HCT116 (cell line): ENCODE data around the gene CALML3. TPM values are rescaled to one million over a fixed set of nuclear protein-coding genes. Genes with fewer than 3 reads are reported as not detected.

Source experiments
- ATAC-seq: fragments of 200-7000 bp; cut with Tn5 transposase; 2 replicates; pipeline ENCODE4 v1.9.1; 2020; ENCODE audit warnings: mild to moderate bottlenecking, moderate library complexity
- BruUV-seq: library from RNA; stranded (reverse); fragments of 400-500 nt; replicated peaks from 2 replicates; lab custom pipeline; 2021; lab: Mats Ljungman, UMichigan
- CTCF ChIA-PET: fragments of 300-600 bp; sonication (Branson Sonifier 250); formaldehyde crosslinking; loops from one replicate; lab custom pipeline; 2021; ENCODE audit warnings: antibody characterized with exemption; lab: Charles Lee
- POLR2A ChIA-PET: fragments of 300-600, 350-600 bp; sonication (Branson Sonifier 250); formaldehyde crosslinking; loops from one replicate; lab custom pipeline; 2021; ENCODE audit warnings: antibody characterized with exemption; lab: Charles Lee
- RAD21 ChIA-PET, 2 experiments: fragments of 300-600 bp; sonication (Branson Sonifier 250); formaldehyde crosslinking; loops; one replicate each; lab custom pipeline; 2023; ENCODE audit warnings: low total read pairs in 2 of 2; ENCODE audit not compliant: uncharacterized antibody in 2 of 2, unreplicated experiment in 2 of 2, low non-redundant PET in 1 of 2; lab: Charles Lee
- DNase-seq: peaks from one replicate; pipeline ENCODE4 v3.0.0-alpha.2; 2010; ENCODE audit warnings: low read depth, low spot score
- H2AFZ ChIP-seq: fragments of 200-600 bp; shearing (Covaris generic), sonication (generic); 2 replicates; pipeline ENCODE4 v1.6.1; 2017; ENCODE audit warnings: low read depth, mixed run types, mixed read lengths, antibody characterized with exemption, low read length; ENCODE audit not compliant: poor library complexity, severe bottlenecking
- H3K27ac ChIP-seq: 2 replicates; pipeline ENCODE4 v1.5.1; 2012; ENCODE audit warnings: low read depth, low read length
- H3K27me3 ChIP-seq: fragments of 200-600 bp; sonication (generic); 2 replicates; pipeline ENCODE4 v1.6.1; 2016; ENCODE audit warnings: mixed run types, low read length, mixed read lengths; ENCODE audit not compliant: insufficient read depth
- H3K36me3 ChIP-seq, 2 experiments: fragments of 200-500 bp in 1 of 2; fragments of 200-600 bp in 1 of 2; sonication (Bioruptor generic) in 1 of 2; sonication (generic) in 1 of 2; 2 replicates each; pipeline versions ENCODE4 v1.5.1 to v1.6.1; 2014 to 2016; ENCODE audit warnings: low read length in 2 of 2, inconsistent platforms in 1 of 2, mixed read lengths in 1 of 2, mixed run types in 1 of 2; ENCODE audit not compliant: insufficient read depth in 2 of 2, control insufficient read depth in 1 of 2
- H3K4me1 ChIP-seq, 2 experiments: fragments of 200-600 bp in 1 of 2; sonication (generic) in 1 of 2; 2 replicates each; pipeline versions ENCODE4 v1.5.1 to v1.6.1; 2012 to 2017; ENCODE audit warnings: low read length in 2 of 2, inconsistent platforms in 1 of 2, mild to moderate bottlenecking in 1 of 2, mixed read lengths in 1 of 2, mixed run types in 1 of 2, moderate library complexity in 1 of 2; ENCODE audit not compliant: insufficient read depth in 2 of 2, control insufficient read depth in 1 of 2
- H3K4me2 ChIP-seq: fragments of 200-600 bp; sonication (generic); 2 replicates; pipeline ENCODE4 v1.6.1; 2017; ENCODE audit warnings: mixed run types, low read length, mixed read lengths
- H3K4me3 ChIP-seq, 2 experiments: fragments of 200-600 bp in 1 of 2; sonication (generic) in 1 of 2; replicated peaks in 1 of 2; 2 replicates each; pipeline ENCODE4 v1.5.1; 2011 to 2016; ENCODE audit warnings: low read length in 2 of 2, control low read depth in 1 of 2, low read depth in 1 of 2, mild to moderate bottlenecking in 1 of 2, mixed read lengths in 1 of 2, mixed run types in 1 of 2
- H3K79me2 ChIP-seq: fragments of 200-600 bp; sonication (generic); 2 replicates; pipeline ENCODE4 v1.6.1; 2017; ENCODE audit warnings: mild to moderate bottlenecking, mixed run types, low read length, moderate library complexity, mixed read lengths; ENCODE audit not compliant: insufficient read depth
- H3K9ac ChIP-seq: fragments of 200-600 bp; sonication (generic); 2 replicates; pipeline ENCODE4 v1.6.1; 2016; ENCODE audit warnings: low read length, mixed read lengths
- H3K9me2 ChIP-seq: fragments of 200-600 bp; sonication (generic), shearing (Covaris generic); 2 replicates; pipeline ENCODE4 v1.6.1; 2017; ENCODE audit warnings: mixed run types, mild to moderate bottlenecking, moderate library complexity; ENCODE audit not compliant: insufficient read depth
- H3K9me3 ChIP-seq, 2 experiments: fragments of 200-500 bp in 1 of 2; fragments of 200-600 bp in 1 of 2; sonication (Bioruptor generic) in 1 of 2; sonication (generic) in 1 of 2; 2 replicates each; pipeline ENCODE4 v1.6.1; 2014 to 2017; ENCODE audit warnings: low read length in 2 of 2, mixed read lengths in 2 of 2, inconsistent platforms in 1 of 2, low read depth in 1 of 2, mild to moderate bottlenecking in 1 of 2, mixed run types in 1 of 2, moderate library complexity in 1 of 2; ENCODE audit not compliant: control insufficient read depth in 1 of 2, insufficient read depth in 1 of 2
- H4K20me1 ChIP-seq: fragments of 200-600 bp; sonication (generic), shearing (Covaris generic); 2 replicates; pipeline ENCODE4 v1.6.1; 2017; ENCODE audit warnings: mixed run types, mild to moderate bottlenecking, moderate library complexity; ENCODE audit not compliant: insufficient read depth
- ATF3 ChIP-seq: IDR thresholded peaks from 2 replicates; pipeline ENCODE4 v1.6.1; 2012
- CEBPB ChIP-seq: IDR thresholded peaks from 2 replicates; pipeline ENCODE4 v1.6.1; 2012; ENCODE audit warnings: low read depth
- EGR1 ChIP-seq: IDR thresholded peaks from 2 replicates; pipeline ENCODE4 v1.6.1; 2012; ENCODE audit warnings: low read depth
- ELF1 ChIP-seq: IDR thresholded peaks from 2 replicates; pipeline ENCODE4 v1.6.1; 2012; ENCODE audit warnings: low read depth, borderline replicate concordance
- EZH2 ChIP-seq: fragments of 200-600 bp; sonication (generic); IDR thresholded peaks from 2 replicates; pipeline ENCODE4 v1.6.1; 2017; ENCODE audit warnings: antibody characterized with exemption, mixed run types
- EZH2phosphoT487 ChIP-seq: fragments of 200-600 bp; IDR thresholded peaks from 2 replicates; pipeline ENCODE4 v1.6.1; 2018; ENCODE audit warnings: antibody characterized with exemption, borderline replicate concordance
- FOSL1 ChIP-seq: IDR thresholded peaks from 2 replicates; pipeline ENCODE4 v1.6.1; 2012; ENCODE audit warnings: low read depth
- JUND ChIP-seq: IDR thresholded peaks from 2 replicates; pipeline ENCODE4 v1.6.1; 2012
- POLR2A ChIP-seq: IDR thresholded peaks from 2 replicates; pipeline ENCODE4 v1.7.0; 2011; ENCODE audit warnings: borderline replicate concordance; ENCODE audit not compliant: insufficient read depth, insufficient read length; ENCODE audit errors: extremely low read depth
- SIN3A ChIP-seq: IDR thresholded peaks from 2 replicates; pipeline ENCODE4 v1.6.1; 2012; ENCODE audit warnings: low read depth
- SP1 ChIP-seq: IDR thresholded peaks from 2 replicates; pipeline ENCODE4 v1.6.1; 2012; ENCODE audit warnings: low read depth
- ZBTB33 ChIP-seq: IDR thresholded peaks from 2 replicates; pipeline ENCODE4 v1.6.1; 2011; ENCODE audit warnings: mild to moderate bottlenecking, low read length, moderate library complexity; ENCODE audit not compliant: insufficient replicate concordance; ENCODE audit errors: extremely low read depth
- ZFX ChIP-seq: fragments of 450-650 bp; IDR thresholded peaks from 2 replicates; pipeline ENCODE4 v1.6.1; 2017
- ZNF274 ChIP-seq: fragments of 200-500 bp; sonication (Bioruptor generic); IDR thresholded peaks from 2 replicates; pipeline ENCODE4 v1.6.1; 2014; ENCODE audit warnings: mild to moderate bottlenecking, low read depth, low read length, inconsistent platforms
- intact Hi-C: fragments of 100-400 bp; cut with micrococcal nuclease; formaldehyde crosslinking; loops from 2 replicates; pipeline ENCODE4 v1.10.0; 2022
- total RNA-seq: library from RNA; stranded (reverse); gene quantifications from one replicate; pipeline ENCODE4 v1.2.1, GENCODE V29; 2021; ENCODE audit not compliant: unreplicated experiment
- TF ChIP-seq, protein P1 (sequence below): IDR thresholded peaks from 2 replicates; pipeline ENCODE4 v1.6.1; 2012

The CALML3 gene
- total RNA-seq, 1 experiment from 2014 or later: not detected

DNA sequence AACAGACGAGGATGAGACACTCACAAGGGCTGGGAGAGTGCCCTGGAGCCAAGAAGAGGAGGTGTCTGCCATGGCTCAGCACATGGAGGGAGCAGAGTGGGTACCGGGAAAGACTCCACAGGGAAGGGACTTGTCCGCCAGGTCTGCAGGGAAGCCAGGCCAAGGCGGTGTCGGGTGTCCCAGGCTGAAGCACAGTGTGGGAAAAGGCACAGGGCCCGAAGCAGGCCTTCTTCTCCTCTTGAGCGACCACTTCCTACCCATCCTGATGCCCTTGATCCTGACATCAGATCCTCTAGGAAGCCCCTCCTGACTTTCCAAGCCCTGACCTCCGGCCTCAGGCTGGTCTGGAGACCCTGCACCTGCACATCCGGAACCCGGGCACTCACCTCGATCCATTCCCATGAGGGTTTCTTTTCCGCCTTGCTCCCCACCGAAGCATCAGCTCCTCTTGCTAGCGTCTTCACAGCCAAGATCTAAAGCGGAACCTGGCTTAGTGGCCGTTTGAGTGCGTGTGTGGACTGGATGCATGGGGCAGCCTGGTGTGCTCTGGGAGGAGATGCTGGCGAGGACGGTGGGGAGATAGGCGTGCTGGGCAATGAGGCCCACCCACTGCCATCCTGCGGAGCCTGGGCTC, 8.5 kb downstream of the CALML3 start:
- Histone ChIP-seq H4K20me1 (no peaks in the 10 kb centered on the region), H3K9ac (no peak overlapping the region), H2AFZ (no peak overlapping the region), H3K4me1 (peaks cover 0 to 10% of the 10 kb centered on the region in 2 experiments; a peak in 2 of 4 replicates), H3K9me2 (no peaks in the 10 kb centered on the region), H3K4me2 (no peak overlapping the region), H3K27ac (no peak overlapping the region), H3K79me2 (no peaks in the 10 kb centered on the region), H3K4me3 (no peak overlapping the region), H3K27me3 (no peaks in the 10 kb centered on the region), H3K9me3 (no peaks in the 10 kb centered on the region), H3K36me3 (no peaks in the 10 kb centered on the region)
- intact Hi-C loops: no loop called here
- no peak for TF ChIP-seq SP1
- no peak for TF ChIP-seq ZNF274
- no peak for TF ChIP-seq CEBPB
- no peak for TF ChIP-seq SIN3A
- no peak for TF ChIP-seq JUND
- TF ChIP-seq EZH2phosphoT487: no peak
- DNase-seq (no peak), ATAC-seq (no peak)
- RAD21 ChIA-PET: no interaction called here
- CTCF ChIA-PET: no interaction called here
- POLR2A ChIA-PET: no interaction called here
- no TSS peak for BruUV-seq

GRCh38 chr10:5534051-5534821, 9.5 kb downstream of the CALML3 start:
- POLR2A ChIA-PET: no interaction called here
- intact Hi-C loops: no loop called here
- TF ChIP-seq FOSL1: no peak
- TF ChIP-seq ZBTB33: no peak
- TF ChIP-seq EZH2: no peak
- no peak for TF ChIP-seq ELF1
- no peak for TF ChIP-seq ZFX
- TF ChIP-seq SIN3A: no peak
- no peak for TF ChIP-seq POLR2A
- no peak for TF ChIP-seq JUND
- TF ChIP-seq ATF3: no peak
- no peak for TF ChIP-seq EGR1
- TF ChIP-seq, protein P1, sequence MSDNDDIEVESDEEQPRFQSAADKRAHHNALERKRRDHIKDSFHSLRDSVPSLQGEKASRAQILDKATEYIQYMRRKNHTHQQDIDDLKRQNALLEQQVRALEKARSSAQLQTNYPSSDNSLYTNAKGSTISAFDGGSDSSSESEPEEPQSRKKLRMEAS: no peak
- TF ChIP-seq, all 23 proteins: peak for 0
- CTCF ChIA-PET: no interaction called here
- H3K9me2 ChIP-seq: no peaks in the 10 kb centered on the region
- H3K36me3 ChIP-seq: no peaks in the 10 kb centered on the region
- DNase-seq (no peak), ATAC-seq (no peak)
- H3K4me1 ChIP-seq: peaks cover 5 to 20% of the 10 kb centered on the region in 2 experiments
- H3K9ac ChIP-seq: no peak overlapping the region
- H2AFZ ChIP-seq: no peak overlapping the region
- H4K20me1 ChIP-seq: no peaks in the 10 kb centered on the region
- no peaks in the 10 kb centered on the region for H3K79me2 ChIP-seq
- H3K27me3 ChIP-seq: no peaks in the 10 kb centered on the region
- no peaks in the 10 kb centered on the region for H3K9me3 ChIP-seq
- H3K4me3 ChIP-seq: no peak overlapping the region
- RAD21 ChIA-PET: no interaction called here
- H3K4me2 ChIP-seq: no peak overlapping the region
- no peak overlapping the region for H3K27ac ChIP-seq
- BruUV-seq: no TSS peak
